Activated CD8-positive, alpha-beta memory T cell treated with anti-CD3 and anti-CD28 coated beads, Interleukin-2, amount 50 U/mL, for 1 hour (primary cell): ENCODE measurements around the gene PLXDC2.

Source experiments
- DNase-seq: peaks from one replicate; pipeline ENCODE4 v3.0.0-alpha.2; 2020; ENCODE audit errors: extremely low read depth

PLXDC2 gene

DNA sequence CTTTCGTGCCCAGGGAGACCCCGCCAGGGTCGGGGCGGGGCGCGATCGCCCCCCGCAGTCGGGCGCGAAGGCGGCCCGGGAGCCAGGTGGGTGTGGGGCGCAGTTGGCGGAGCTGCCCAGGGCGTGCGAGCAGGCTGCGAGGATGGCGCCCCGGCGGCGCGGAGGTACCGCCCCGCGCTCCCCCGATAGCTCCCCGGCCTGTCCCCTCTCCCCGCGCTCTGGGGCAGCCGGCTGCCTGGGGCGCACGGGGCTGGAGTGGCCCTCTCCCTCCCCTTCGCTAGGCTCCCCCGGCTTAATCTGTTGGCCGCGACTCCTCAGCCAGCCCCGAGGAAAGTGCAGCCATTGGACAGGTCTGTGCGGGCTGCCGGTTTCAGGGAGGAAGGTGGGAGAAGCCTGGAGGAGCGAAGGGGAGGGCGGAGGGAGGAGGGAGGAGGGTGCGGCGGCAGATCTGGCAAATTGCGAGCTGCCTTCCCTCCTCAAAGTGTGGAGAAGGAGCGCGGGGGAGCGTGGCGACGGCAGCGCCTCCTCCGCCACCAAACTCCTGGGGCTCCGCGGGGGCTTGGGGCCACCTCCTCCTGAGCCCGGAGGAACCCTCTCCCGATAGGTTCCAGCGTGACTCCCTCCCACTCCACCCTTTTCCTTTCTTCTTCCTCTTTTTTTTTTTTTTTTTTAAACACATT, 361 bp upstream of the PLXDC2 start:
- DNase-seq = no peak

- DNase-seq = no peak
Measured at GRCh38 chr10:19817231-19817933, 1.1 kb downstream of the PLXDC2 start.

- no peak for DNase-seq
Measured at GRCh38 chr10:19818876-19819275, 2.6 kb downstream of the PLXDC2 start.

DNA sequence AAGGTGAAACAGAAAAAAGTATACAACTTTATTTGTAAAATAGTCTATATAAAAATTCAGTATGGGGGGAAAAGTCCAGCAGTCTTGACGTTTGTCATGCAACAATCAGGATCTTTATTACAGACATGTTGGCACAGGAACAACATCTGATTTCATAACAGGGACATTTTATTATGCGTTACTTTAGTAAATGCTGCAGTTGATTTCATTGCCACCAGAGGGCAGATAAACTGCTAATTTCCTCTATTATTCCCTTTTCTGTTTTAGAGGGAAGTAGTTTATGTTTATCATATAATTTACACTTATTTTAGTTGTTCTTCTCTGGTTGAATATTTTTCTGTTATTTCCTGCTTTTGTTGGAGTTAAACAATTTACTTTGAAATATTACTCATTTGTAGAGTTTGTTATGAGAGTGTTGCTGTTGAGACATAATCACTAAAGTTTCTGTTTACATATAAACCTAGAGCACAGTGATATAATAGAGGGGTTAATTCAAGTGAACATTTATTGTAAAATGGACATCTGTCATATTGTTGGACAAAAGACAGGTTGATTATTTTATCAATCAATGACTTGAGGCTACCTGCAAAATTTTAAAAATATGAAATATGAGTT, 3.3 kb downstream of the PLXDC2 start:
- DNase-seq = no peak

DNA sequence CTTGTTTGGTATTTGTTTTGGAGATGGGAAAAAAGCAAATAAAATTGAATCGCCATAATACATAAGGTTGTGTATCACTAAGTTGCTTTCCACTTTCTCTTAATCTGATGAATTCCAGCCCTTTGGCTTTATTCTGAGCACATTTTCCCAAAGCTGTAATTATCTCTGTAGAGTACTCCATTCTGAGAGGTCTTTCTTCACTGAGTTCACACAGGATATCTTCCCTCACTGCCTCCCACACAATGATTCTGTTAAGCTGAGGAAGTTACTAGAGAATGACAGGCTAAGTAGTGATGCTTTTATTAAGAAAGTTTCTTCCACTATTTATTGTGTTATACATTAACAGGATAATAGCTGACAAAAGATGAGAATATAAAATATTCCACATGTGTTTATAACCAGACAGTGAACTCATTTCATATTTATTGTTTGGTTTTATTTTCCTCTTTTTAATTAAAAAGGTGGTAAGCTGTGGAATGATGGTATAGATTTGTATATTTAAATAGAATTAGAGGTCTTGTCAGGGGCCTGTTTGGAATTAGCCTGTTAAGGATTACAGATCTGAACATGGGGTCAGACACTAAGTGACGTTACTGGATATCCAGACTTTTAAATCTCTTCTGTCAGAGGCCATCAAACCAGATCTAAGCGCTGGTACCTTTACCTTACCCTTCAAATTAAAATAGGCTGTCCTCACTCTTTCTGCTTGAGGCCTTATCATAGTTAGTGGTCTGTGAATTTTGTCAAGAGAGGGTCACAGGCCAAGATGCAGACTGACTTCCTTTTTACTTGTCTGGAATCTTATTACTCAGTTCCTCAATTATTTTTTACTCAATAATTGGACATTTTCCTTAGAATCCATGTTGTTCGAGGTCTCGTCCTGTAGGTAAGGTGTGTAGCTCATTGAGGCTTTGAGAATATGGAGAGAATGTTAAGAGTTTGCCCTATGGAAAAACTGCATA, 8.4 kb downstream of the PLXDC2 start:
- DNase-seq = no peak

- no peak for DNase-seq
Measured at GRCh38 chr10:19825700-19826099, 9.5 kb downstream of the PLXDC2 start.

GRCh38 chr10:19826712-19827111, 10.5 kb downstream of the PLXDC2 start:
- DNase-seq = no peak

- DNase-seq = no peak
Measured at GRCh38 chr10:19828278-19829049, 12.2 kb downstream of the PLXDC2 start.

GRCh38 chr10:19832699-19833098, 16.5 kb downstream of the PLXDC2 start:
- DNase-seq = no peak

DNA sequence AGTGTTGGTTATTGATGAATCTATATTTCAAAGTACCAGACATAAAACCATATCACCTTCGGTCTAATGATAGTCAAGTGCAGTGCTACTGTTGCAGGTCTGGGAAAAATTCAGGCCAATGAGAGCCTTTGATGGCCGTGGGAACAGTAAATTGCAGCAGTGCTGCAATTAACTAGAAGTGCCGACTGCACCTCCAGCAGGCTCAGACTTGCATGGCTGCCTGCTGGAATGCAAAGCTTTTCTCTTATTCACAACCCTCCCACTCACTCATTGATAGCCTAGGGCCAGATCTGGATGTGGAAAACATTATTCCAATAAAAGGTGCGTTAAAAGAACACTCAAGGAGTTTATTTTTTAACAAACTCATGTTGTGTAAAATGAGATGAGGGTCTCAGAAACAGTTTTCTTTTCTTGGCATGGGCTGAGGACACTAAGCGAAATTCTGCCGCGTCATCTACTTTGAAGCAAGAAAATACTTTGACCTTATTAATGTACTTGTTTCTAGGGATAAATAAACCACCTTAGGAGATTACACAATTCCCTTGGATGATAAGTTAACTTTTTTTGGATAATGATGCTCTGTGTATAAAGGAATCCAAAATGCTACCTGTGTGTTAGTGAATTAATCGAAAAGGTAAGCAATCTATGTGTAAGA, 17.1 kb downstream of the PLXDC2 start:
- no peak for DNase-seq

DNA sequence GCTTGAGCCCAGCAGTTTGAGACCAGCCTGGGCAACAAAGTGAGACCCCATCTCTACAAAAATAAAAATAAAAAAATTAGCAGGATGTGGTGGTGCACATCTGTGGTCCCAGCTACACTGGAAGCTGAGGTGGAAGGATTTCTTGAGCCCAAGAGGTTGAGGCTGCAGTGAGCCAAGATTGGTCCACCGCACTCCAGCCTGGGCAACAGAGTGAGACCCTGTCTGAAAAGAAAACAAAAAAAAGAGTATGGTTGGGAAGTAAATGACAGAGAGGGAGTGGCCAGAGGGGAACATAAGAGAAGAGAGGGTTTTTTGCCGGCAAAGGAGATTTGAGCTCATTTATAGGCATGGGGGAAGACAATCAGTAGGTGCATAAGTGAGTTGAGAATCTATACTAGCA, 19.7 kb downstream of the PLXDC2 start:
- DNase-seq = no peak

DNA sequence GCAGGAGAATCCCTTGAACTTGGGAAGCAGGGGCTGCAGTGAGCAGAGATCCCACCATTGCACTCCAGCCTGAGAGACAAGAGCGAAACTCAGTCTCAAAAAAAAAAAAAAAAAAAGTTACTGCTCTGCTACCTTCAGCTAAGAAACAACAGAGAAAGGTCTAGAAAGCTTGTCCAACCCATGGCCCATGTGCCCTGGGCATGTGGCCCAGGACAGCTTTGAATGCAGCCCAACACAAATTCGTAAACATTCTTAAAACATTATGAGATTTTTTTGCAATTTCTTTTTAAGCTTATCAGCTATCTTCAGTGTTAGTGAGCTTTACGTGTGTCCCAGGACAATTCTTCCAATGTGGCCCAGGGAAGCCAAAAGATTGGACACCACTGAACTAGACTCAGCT, 22.9 kb downstream of the PLXDC2 start:
- no peak for DNase-seq

DNA sequence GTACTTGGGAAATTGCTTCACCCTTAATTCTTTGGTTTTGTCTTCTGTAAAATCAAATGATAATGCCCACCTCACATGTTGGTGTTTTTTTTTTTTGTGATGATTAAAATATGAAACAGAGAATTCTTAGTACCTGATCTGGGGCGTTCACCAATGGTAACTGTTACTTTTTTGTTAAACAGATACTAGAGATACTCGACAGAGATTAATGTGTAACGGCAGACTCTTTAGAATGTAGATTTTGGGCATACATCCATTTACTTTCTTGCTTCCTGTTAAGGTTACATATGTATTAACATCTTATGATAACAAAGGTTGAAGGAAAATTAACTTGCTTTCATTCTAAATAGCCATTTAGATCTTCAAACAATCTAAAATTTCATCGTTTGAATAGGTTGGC, 23.3 kb downstream of the PLXDC2 start:
- no peak for DNase-seq

GRCh38 chr10:19840776-19841175, 24.5 kb downstream of the PLXDC2 start:
- no peak for DNase-seq

GRCh38 chr10:19843487-19843886, 27.3 kb downstream of the PLXDC2 start:
- no peak for DNase-seq

GRCh38 chr10:19845503-19846368, 29.5 kb downstream of the PLXDC2 start:
- DNase-seq = no peak

GRCh38 chr10:19847321-19847720, 31.1 kb downstream of the PLXDC2 start:
- no peak for DNase-seq

DNA sequence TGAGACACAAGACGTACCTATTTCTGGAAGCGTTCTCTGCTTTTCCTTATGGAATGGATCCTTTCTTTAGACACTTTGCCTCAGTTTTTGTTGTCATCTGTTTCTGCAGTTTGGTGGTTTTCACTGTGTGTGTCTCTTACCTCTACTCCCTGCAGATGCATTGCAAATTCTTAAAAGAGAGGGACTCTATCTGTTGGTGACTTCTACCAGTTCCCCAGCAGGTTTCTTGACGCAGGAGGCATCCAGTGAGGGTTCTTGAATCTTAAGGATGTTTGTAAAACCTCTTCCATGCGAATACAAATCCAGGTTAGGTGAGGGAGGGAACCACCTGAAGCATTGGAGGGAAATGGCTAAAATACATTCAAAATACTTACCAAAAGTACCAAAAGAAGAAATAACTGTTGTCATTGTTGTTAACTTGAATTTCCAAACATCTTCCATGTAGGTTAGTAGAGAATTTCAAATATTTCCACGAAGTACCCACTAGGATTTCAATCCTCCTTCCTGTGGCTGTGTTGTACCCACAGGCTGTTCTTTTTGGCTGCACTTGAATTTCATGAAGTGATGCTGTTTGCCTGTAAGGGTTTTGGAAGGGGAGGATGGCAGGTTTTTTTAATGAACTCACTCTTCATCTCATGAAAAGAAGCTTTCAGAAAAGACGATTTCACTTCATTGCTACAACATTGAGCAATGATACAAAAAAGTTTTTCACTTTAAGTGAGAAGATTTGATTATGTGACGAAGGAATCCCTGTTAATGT, 32.2 kb downstream of the PLXDC2 start:
- no peak for DNase-seq

DNA sequence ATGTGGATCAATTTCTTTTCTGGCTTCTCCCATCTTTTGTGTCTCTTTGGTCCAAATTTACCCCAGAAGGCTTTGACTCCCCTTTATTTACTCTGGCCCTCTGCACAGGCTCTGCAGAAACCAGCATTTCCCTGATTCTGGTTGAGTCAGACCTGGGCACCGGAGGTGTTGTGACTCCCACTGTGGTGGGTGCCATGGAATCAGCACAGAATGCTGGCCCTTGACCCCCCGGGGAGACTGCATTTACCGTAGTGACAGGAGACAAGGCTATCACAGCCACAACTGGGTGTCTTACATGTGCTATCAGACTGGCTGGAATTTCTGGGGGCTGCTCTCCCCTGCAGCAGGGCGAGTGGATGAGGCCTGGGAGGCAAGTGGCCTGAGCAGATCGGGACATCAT, 37.6 kb downstream of the PLXDC2 start:
- DNase-seq = no peak
